PFSK-1 (cell line): ENCODE data around the gene RAVER2. TPM values are rescaled to one million over a fixed set of nuclear protein-coding genes. Genes with fewer than 3 reads are reported as not detected.

ENCODE experiments used
- FOXP2 ChIP-seq: optimal IDR thresholded peaks from 2 replicates; pipeline ENCODE3; 2011; ENCODE audit warnings: borderline replicate concordance, control low read depth, inconsistent platforms; ENCODE audit not compliant: insufficient read depth; ENCODE audit errors: extremely low read length, extremely low read depth
- POLR2AphosphoS5 ChIP-seq: IDR thresholded peaks from 2 replicates; pipeline ENCODE4 v1.6.1; 2012; ENCODE audit warnings: low read depth, mild to moderate bottlenecking, control low read depth, low read length, moderate library complexity
- REST ChIP-seq, 2 experiments: IDR thresholded peaks; 2 replicates each; pipeline versions ENCODE4 v1.6.1 to v1.8.0; 2011 to 2012; ENCODE audit warnings: low read depth in 2 of 2, low read length in 2 of 2, control low read depth in 1 of 2, inconsistent platforms in 1 of 2, mild to moderate bottlenecking in 1 of 2, moderate library complexity in 1 of 2; ENCODE audit not compliant: insufficient read depth in 1 of 2
- SIN3A ChIP-seq: IDR thresholded peaks from 2 replicates; pipeline ENCODE4 v1.6.1; 2012; ENCODE audit warnings: mild to moderate bottlenecking, low read length, moderate library complexity, borderline replicate concordance; ENCODE audit not compliant: insufficient read depth
- TAF1 ChIP-seq: IDR thresholded peaks from 2 replicates; pipeline ENCODE4 v1.6.1; 2012; ENCODE audit warnings: low read length, control low read depth, borderline replicate concordance; ENCODE audit not compliant: insufficient read depth
- polyA plus RNA-seq: library from polyadenylated mRNA; unstranded; fragments of >200 nt; gene quantifications from one replicate; pipeline ENCODE4 v1.2.1, GENCODE V29; 2012; ENCODE audit warnings: low read depth, missing spikeins; ENCODE audit not compliant: insufficient read length

Gene RAVER2, protein sequence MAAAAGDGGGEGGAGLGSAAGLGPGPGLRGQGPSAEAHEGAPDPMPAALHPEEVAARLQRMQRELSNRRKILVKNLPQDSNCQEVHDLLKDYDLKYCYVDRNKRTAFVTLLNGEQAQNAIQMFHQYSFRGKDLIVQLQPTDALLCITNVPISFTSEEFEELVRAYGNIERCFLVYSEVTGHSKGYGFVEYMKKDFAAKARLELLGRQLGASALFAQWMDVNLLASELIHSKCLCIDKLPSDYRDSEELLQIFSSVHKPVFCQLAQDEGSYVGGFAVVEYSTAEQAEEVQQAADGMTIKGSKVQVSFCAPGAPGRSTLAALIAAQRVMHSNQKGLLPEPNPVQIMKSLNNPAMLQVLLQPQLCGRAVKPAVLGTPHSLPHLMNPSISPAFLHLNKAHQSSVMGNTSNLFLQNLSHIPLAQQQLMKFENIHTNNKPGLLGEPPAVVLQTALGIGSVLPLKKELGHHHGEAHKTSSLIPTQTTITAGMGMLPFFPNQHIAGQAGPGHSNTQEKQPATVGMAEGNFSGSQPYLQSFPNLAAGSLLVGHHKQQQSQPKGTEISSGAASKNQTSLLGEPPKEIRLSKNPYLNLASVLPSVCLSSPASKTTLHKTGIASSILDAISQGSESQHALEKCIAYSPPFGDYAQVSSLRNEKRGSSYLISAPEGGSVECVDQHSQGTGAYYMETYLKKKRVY
- polyA plus RNA-seq: 0.10 TPM

DNA sequence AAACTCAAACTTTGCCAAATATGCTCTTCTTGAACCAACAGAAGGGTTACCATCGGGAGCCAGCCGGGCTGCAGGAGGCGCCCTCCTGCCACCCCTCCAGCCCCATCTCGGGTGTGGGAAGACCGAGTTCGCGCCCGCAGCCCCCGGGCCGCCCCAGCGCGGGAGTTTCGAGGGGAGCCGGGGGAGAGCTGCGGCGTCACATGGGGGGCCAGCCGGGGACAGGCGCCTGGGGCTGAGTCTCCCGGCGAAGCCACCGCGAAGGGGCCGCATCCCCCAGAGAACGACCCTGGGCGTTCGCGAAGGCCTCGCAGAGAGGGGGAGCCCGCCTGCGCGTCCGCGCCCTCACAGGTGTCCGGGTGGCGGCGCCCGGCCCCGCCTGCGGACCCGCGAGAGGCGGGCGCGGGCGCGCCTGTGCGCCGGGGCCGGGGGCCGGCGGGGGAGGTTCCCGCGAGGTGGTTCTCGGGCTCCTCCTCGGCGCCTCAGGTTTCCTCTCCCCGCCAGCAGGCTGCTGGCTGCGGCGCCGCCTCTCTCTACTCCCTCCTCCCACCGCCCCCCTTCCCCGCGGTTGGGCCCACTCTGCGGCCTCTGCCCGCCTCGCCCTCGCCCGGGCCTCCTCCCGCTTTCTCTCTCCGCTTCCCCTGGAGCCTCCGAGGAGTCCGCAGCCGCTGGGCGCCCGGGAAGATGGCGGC is at the start of gene RAVER2:
Gene RAVER2 (plus strand): TSS at position 584 of the 689 bp plus-strand sequence. CDS start 98 bp downstream, at position 682.
- TF ChIP-seq TAF1: no peak
- TF ChIP-seq FOXP2: no peak
- no peak for TF ChIP-seq POLR2AphosphoS5
- TF ChIP-seq SIN3A: no peak
- no peak for TF ChIP-seq REST (IDR thresholded peaks at IDR 0.05; ENCODE audit: insufficient read depth in 1 of 2, low read depth in 2 of 2, low read length in 2 of 2)

DNA sequence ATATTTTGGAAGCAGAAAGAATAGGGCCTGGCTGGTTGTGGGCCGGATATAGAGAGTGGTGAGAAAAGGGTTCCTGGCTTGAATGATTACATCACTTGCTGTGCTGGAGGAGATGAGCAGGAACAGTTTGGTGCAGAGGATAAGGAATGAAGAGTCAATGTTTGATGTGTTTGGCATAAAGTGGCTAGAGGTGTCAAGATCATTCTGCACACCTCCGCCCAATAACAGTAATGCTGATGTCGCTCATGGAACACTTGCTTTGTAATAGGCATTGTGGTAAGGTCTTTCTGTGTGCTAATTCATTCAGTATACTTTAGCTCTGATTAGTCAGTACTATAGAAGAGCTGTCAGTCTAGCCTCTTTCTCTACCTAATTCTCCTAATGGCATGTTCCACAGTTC is 48.0 kb upstream of the RAVER2 start:
- TF ChIP-seq TAF1 (no peak), POLR2AphosphoS5 (no peak), REST (IDR thresholded peaks at IDR 0.05; ENCODE audit: insufficient read depth in 1 of 2, low read depth in 2 of 2, low read length in 2 of 2) (no peak), FOXP2 (no peak), SIN3A (no peak)

DNA sequence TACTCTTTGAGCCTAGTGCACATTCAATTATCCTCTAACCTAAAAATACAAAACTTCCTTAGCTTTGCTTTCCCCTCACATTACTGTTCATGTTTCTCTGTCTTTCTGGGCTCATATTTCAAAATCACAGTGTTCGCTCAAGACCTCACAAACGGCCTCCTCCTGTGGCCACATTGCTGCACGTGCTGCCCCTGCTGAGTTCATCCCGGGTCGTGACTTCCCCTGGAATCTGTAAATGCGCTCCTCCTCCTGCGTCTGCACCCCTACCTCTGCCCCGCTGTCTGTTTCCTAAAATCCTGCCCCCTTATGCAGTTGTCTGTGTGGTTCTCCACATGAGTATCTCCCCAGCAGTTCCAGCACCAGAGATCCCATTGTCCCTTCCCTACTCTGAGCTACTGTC is 45.5 kb upstream of the RAVER2 start:
- TF ChIP-seq TAF1 (no peak), REST (IDR thresholded peaks at IDR 0.05; ENCODE audit: insufficient read depth in 1 of 2, low read depth in 2 of 2, low read length in 2 of 2) (no peak), POLR2AphosphoS5 (no peak), SIN3A (no peak), FOXP2 (no peak)

DNA sequence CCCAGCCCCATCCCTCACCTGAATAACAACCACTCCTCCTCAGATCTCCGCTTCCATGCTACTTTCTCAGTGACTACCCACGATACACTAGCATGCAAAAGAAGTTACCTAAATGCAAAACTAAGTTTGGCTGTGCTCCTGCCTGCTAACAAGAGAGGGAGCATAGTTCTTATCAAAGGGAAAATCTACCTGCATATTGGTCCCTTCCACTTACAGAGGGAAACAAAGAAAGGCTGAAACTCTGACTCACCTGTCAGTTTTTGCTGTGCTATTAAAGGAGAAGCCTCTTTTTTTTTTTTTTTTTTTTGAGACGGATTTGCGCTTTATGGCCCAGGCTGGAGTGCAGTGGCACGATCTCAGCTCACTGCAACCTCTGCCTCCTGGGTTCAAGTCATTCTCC is 43.8 kb upstream of the RAVER2 start:
- TF ChIP-seq POLR2AphosphoS5: no peak
- no peak for TF ChIP-seq TAF1
- TF ChIP-seq SIN3A: no peak
- TF ChIP-seq REST (IDR thresholded peaks at IDR 0.05; ENCODE audit: insufficient read depth in 1 of 2, low read depth in 2 of 2, low read length in 2 of 2): no peak
- TF ChIP-seq FOXP2: no peak
